ENCODE measurements around the gene NPY.
"Not testable (repeated sequence)": the region's sequence is repeated elsewhere in the genome, so short reads cannot be mapped to it uniquely, and the experiment has no call there.

The NPY gene

GRCh38 chr7:24283897-24284698 is at the start of gene NPY:
Gene NPY, plus strand, starts transcription at chr7:24284190. Its CDS starts 1,051 bp downstream, at chr7:24285241.
- no peak for DNase-seq

GRCh38 chr7:24239260-24239659 is 44.7 kb upstream of the NPY start:
- DNase-seq = no peak

GRCh38 chr7:24241206-24241605 is 42.8 kb upstream of the NPY start:
- DNase-seq = no peak

GRCh38 chr7:24244554-24244953 is 39.4 kb upstream of the NPY start:
- no peak for DNase-seq

GRCh38 chr7:24245362-24245761 is 38.6 kb upstream of the NPY start:
- no peak for DNase-seq

DNA sequence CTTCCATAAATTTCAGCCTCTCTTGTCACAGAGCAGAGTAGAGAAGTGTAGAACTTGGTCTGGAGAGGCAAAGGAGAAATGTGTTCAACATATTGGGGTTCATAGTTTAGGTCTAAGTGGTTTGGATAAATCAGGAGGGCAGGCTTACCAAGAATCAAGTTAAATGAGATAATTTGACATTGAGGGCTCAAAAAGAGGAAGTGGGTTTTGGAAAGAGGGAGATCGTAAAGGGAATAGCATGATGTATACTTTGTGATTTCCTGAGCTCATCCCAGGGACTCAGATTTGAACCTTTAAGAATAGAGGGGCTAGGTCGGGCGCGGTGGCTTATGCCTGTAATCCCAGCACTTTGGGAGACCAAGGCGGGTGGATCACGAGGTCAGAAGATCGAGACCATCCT is 34.7 kb upstream of the NPY start:
- DNase-seq = no peak

DNA sequence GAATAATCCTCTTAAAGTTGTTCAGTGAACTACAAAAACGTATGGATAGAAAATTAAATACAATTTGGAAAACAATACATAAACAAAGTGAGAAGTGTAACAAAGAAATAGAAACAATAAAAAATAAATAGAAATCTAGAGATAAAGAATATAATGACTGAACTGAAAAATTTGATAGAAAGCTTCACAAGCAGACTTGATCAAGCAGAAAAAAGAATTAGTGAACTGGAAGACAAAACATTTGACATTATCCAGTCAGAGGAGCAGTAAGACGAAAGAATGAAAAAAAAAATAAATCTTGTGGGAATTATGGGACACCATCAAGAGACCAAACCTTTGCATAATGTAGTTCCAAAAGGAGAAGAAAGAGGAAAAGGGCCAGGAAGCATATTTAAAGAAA is 32.4 kb upstream of the NPY start:
- no peak for DNase-seq

DNA sequence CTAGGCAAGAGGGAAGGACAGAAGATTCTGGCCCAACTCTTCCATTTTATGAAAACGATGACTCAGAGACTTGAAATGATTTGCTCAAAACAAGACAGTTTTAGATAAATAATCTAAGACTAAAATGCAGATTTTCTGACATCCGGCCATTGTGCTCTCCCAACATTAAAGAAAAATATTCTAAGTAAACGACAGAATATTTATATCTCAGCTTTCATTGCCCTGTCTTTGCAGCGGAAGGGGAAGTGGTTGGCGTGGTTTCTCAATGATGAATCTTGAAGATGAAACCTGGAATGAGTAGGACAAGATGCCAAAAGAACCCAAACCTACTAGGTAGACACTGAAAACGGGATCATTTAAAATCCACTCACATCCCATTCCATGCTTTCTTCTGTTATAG is 28.9 kb upstream of the NPY start:
- DNase-seq = no peak

DNA sequence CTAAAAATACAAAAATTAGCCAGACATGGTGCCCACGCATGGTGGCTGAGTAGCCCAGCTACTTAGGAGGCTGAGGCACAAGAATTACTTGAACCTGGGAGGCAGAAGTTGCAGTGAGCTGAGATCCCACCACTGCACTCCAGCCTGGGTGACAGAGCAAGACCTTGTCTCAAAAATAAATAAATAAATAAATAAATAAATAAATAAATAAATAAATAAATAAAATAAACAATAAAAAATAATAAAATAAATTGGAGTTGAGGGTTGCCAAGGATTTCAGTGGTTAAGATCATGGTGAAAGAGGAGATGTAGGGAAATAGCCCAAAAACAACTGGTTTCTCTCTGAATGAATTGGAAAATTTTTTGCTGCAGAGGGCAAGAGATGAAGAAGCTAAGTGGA is 25.7 kb upstream of the NPY start:
- not testable (repeated sequence) for DNase-seq

DNA sequence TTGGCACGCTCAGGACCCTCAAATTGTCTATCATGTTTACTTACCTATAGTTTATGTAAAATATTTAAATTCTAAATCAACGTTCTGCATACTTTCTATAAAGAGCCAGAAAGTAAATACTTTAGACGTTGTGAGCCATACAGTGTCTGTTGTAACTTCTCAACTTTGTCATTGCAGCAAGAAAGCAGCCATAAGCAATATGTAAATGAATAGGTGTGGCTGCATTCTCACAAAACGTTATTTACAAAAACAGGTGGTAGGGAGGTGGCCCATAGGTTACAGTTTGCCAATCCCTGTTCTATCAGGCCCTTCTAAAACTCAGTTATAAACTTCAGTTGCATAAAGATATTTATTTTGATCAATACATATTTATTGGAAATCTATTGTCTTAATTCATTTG is 12.1 kb upstream of the NPY start:
- DNase-seq = no peak

DNA sequence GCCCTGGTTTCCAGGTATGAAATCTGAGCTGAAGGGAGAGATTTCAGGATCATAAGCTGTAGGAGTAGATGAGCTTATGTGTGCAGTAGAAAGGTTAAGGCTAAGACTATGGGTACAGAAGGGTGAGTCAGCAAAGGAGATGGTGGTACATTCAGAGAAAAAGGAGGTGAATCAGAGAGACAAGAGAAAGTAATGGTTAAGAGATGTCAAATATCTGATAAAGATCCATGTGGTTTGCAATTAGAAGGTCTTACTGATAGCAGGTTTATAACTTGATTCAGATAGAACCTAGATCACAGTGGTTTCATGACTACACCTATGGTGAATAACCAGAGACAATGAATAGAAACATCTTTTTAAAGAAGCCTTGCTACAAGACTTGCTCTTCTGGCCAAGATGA is 4.5 kb upstream of the NPY start:
- DNase-seq = no peak

DNA sequence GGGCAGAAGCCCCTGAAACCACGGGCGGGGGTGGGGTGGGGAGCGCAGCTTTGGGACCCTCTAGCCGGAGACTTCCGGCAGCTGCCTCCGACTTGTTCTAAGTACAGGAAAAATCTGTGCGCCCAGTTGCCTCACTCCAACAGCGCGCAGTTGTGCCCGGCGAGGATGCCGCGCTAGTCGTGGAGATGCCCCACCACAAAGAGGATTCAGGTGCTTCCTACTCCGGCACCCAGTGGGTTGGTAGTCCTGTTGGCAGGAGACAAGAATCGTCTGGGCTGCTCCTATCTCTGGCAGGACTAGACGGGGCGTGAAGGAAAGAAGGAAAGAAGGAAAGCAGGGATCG is 465 bp upstream of the NPY start:
- no peak for DNase-seq

- no peak for DNase-seq
Measured at GRCh38 chr7:24284699-24285506, 913 bp downstream of the NPY start.

GRCh38 chr7:24290004-24290641 is 6.1 kb downstream of the NPY start:
- DNase-seq = no peak

GRCh38 chr7:24291271-24291670 is 7.3 kb downstream of the NPY start:
- DNase-seq = no peak

- no peak for DNase-seq
Measured at GRCh38 chr7:24297362-24297761, 13.4 kb downstream of the NPY start.

- DNase-seq = no peak
Measured at GRCh38 chr7:24298696-24299095, 14.7 kb downstream of the NPY start.

GRCh38 chr7:24299192-24299591 is 15.2 kb downstream of the NPY start:
- no peak for DNase-seq

DNA sequence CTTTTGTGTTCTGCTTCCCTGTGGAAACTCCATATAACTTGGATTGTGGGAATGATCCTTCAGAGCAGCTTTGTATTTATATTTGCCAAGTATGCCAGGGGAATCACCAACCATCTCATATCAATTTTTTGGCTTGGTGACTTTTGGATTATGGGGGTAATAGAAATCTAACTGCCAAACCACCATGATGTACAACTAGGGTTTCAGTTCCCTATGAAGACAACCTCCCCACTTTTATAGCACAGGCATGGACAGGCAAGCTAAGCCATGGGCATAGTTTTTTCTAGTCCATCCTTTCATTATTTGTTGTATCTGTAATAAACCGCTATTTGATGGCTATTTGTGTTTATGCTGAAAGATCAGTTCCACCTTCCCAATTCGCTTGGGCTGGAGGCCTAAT is 17.7 kb downstream of the NPY start:
- DNase-seq = no peak

DNA sequence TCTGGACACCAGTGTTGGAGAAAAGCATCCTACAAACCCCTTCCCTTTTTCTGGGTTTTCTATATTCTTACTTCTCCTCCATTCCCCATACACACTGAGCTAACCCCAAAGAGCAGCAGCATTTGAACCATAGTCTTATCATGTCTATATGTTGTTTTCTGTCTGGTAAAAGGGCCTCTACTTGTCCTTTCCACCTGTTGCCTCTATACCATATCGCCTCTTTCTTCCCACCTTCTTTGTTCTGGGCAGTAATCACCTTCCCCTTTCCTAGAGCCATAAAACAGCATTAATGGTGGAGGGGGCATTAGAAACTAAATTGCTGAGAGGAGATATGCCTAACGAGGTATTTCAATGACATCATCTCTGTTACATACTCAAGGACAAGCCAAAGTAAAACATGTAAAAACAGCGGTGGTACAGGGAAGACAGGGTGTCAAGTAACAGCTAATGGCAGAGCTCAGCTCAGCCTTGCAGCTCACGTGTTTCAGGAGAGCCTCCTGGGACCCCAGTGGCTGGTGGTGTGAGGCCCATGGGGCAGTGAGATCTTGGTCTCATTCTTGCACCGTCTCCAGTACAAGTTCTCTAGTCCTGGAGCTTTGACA is 20.6 kb downstream of the NPY start:
- no peak for DNase-seq

DNA sequence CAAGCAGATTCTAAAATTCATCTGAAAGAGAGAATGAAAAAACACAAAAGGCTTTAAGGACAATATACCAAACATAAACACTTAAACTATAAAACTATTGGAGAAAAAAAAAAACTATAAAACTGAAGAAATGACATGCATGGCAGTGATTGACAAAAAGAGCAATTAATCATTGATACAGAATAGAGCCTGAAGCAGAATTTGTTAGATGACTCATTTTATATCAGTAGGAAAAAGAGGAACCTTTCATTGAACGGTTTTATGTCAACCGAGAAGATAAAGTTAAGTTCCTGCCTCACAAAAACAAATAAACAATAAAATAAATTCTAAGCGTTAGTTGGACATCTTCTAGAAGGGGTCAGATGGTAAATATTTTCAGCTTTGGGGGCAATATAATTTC is 23.3 kb downstream of the NPY start:
- DNase-seq = no peak

GRCh38 chr7:24312588-24312987 is 28.6 kb downstream of the NPY start:
- DNase-seq = no peak

GRCh38 chr7:24313777-24314176 is 29.8 kb downstream of the NPY start:
- no peak for DNase-seq

DNA sequence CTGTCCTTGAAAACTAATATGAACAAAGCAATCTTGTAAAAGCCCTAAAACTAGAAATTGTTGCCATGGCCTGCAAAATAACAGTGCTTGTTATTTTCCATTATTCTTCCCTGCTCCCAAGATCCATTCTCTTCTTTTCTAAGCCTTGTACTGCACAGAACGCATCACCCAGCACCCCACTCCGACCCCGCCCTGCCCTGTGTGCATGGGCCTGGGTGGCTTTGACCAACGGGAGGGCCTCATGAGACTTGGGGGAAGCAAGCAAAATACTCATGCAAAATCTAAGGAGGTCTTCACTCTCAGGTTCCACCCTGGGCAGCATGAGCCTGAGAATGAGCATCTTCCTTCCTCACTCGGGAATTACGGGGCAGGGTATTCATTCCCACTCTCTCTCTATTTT is 32.4 kb downstream of the NPY start:
- DNase-seq = no peak

Data from NCI-H2029 treated with DMSO at 0.1 percent for 48 hours (cell line).